HAP-1 (cell line): Measurements from ENCODE around the gene TLCD1.

Experiments
- DNase-seq, 2 experiments: peaks; one replicate each; pipeline ENCODE4 v3.0.0-alpha.2; 2016 to 2020; ENCODE audit warnings: low spot score in 2 of 2
- H3K27me3 ChIP-seq: fragments of 250-450 bp; sonication (Bioruptor Pico); 2 replicates; pipeline ENCODE4 v1.5.1; 2020; ENCODE audit warnings: low read depth, mild to moderate bottlenecking, moderate library complexity
- H3K36me3 ChIP-seq: fragments of 250-450 bp; sonication (Bioruptor Pico); replicated peaks from 2 replicates; pipeline ENCODE4 v1.5.1; 2020; ENCODE audit warnings: mild to moderate bottlenecking
- H3K4me1 ChIP-seq: fragments of 250-450 bp; sonication (Bioruptor Pico); 2 replicates; pipeline ENCODE4 v1.5.1; 2020; ENCODE audit warnings: mild to moderate bottlenecking
- H3K4me3 ChIP-seq: fragments of 250-450 bp; sonication (Bioruptor Pico); 2 replicates; pipeline ENCODE4 v1.5.1; 2020; ENCODE audit warnings: mild to moderate bottlenecking, moderate library complexity
- H3K9me3 ChIP-seq: fragments of 250-450 bp; sonication (Bioruptor Pico); 2 replicates; pipeline ENCODE4 v1.5.1; 2020; ENCODE audit warnings: mild to moderate bottlenecking, moderate library complexity
- in situ Hi-C: fragments of 300-500 bp; cut with MboI; formaldehyde crosslinking; loops from 3 replicates; pipeline ENCODE4 v1.14.3; 2020; ENCODE audit warnings: low sequenced_read_pairs, inconsistent platforms, mixed read lengths

TLCD1 gene

DNA sequence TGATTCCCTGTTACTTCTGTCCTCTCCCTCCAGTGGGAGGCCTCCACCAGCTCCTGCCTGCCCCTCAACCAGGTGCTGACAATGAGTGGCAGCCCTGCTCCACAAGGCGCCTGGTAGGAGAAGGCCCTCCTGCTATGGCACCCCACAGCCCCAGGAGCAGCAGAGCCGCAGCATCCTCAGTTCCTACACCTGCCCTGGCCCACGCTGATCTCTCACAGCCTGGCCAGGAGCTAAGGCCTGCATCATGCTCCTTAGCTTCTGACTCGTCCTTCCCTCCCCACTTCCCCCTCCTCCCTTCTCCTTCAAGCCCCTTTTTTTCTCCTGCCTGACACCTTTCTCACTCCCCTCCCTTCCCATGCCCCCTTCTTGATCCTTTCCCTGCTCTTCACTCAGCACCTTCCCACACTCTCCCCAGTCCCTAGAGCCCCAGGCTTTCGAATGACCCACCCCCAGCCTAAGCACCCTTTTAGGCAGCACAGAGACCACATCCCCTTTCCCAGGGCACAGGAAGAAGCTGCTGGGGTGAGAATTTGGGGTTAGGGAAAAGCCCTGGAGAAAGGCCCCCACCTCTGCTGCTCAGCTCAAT, 20.9 kb downstream of the TLCD1 start:
- H3K27me3 ChIP-seq, result no peaks in the 10 kb centered on the region
- peaks cover 37% of the 10 kb centered on the region for H3K36me3 ChIP-seq
- H3K4me3 ChIP-seq, result no peak overlapping the region
- in situ Hi-C loops, result no loop called here
- DNase-seq, result no peak
- no peaks in the 10 kb centered on the region; the same call in 1 of the 2 replicates for H3K9me3 ChIP-seq
- peaks cover 7% of the 10 kb centered on the region for H3K4me1 ChIP-seq

DNA sequence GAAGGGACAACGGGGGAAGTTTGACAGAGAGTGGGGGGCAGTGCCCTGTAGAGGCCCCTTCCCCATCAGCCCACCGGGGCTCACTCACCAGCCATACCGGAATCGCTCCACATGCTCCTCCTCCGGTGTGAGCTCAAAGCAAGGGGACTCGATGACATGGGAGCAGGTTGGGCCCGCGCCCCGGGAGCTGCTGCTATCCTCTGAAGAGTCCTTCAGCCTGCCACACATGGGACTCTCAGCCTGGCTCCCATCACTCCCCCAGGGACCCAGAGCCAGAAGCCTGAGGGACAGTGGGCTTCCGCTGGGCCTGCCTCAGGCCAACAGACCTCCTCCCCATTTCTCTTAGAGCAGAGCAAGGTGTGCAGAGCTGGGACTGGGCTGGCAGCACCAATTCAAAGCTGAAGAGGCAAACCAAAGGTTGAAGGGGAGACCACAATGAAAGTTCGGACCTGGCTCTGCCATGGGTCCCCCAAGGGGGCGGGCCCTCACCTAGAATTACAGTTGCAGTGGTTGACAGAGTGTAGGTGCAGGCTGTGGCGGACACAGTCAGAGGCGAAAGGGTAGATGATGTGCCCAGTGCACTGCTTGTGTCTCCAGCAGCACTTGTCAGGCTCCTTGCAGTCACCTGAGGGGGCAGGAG, 21.7 kb downstream of the TLCD1 start:
- H3K27me3 ChIP-seq, result no peaks in the 10 kb centered on the region
- DNase-seq, result no peak
- H3K4me1 ChIP-seq, result no peaks in the 10 kb centered on the region
- in situ Hi-C loops, result no loop called here
- H3K36me3 ChIP-seq, result peaks cover 46% of the 10 kb centered on the region
- no peak overlapping the region for H3K4me3 ChIP-seq
- no peaks in the 10 kb centered on the region; the same call in 1 of the 2 replicates for H3K9me3 ChIP-seq

DNA sequence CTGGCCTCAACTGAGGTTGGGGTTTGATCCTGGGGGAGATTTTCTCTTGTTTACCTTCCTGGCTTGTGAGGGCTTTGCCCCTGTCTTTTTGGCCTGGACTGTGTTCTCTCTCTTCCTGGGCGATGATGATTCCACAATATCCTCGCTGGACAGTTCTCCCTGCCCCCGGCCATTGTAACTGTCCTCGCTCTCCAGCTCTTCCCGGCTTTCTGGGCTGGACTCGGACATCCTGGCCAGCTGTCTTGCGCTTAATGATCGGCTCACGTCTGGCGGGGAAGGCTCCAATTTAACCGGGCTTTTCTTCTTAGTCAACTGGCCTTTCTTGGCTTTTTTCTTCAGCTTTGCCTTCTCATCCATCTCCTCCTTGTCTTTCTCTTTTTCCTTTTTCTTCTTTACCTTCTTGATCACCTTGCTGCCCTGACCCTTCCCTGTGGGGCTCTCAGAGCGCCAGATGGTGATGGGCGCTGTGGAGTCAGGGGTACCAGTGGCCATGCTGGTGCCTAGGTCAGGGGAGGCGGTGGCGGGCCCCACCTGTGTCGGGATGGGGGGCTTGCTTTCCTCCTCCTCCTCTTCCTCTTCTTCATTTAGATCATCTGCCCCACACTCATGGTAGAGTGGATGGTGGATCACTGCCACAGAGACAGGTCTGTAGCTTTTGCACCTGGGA, 22.3 kb downstream of the TLCD1 start:
- Histone ChIP-seq H3K27me3 (no peaks in the 10 kb centered on the region), H3K9me3 (no peaks in the 10 kb centered on the region; the same call in 1 of the 2 replicates), H3K36me3 (peaks cover 52% of the 10 kb centered on the region), H3K4me3 (no peak overlapping the region), H3K4me1 (no peaks in the 10 kb centered on the region)
- DNase-seq, result no peak
- in situ Hi-C loops, result no loop called here

DNA sequence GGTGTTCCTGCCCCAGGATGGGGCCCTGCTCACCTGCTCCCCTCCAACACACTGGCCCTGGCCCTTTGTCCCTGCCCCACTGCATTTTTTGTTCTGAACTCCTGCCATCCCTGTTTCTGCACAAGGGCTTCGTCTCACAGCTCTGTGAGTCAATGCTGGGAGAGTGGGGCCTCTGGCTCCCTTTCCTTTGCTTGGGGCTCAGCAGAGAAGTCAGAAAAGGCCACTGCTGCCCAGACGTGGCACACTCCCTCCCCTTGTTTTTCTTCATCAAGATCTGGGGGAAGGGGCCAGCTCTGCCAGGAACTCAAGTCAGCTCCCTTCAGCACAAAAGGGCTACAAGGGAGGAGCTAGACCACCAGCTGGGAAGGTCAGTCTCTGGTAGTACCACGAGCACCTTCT, 23.3 kb downstream of the TLCD1 start:
- DNase-seq, result no peak
- peaks cover 62% of the 10 kb centered on the region for H3K36me3 ChIP-seq
- H3K4me3 ChIP-seq, result no peak overlapping the region
- H3K9me3 ChIP-seq, result no peaks in the 10 kb centered on the region
- in situ Hi-C loops, result no loop called here
- H3K27me3 ChIP-seq, result no peaks in the 10 kb centered on the region
- no peaks in the 10 kb centered on the region for H3K4me1 ChIP-seq

DNA sequence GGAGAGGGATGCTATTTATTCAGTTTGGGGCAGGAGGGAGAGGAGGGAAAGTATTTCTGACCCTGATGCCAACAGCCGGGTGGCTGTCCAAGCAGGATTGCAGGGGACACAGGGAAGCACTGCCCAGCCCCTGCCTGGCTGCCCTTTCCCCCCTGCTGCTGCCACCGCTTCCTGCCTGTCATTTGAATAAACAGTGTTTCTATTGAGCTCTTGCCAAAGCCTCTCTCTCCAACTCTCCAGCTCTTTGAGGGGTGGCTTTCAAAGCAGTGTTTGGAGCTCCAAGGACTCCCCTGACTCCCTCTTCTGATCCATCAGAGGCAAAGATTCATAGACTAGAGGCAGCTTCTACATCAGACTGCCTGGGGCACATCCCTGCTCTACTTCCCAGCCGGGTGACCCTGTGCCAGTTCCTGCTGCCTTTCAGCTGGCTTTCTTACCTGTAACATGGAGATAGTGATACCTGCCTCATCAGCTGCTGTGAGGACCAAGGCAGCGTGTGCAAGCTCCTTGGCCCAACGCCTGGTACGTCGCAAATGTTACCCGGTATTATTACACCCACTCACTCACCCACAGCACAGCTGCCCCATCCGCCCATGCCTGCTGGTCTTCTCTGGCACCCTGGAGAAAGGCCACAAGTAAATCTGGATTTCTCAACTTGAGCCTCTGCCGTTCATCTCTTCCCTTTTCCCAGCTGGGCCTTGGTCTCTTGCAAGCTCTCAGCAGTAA, 23.8 kb downstream of the TLCD1 start:
- Histone ChIP-seq H3K36me3 (peaks cover 67% of the 10 kb centered on the region), H3K27me3 (no peaks in the 10 kb centered on the region), H3K4me1 (no peaks in the 10 kb centered on the region), H3K4me3 (no peak overlapping the region), H3K9me3 (no peaks in the 10 kb centered on the region)
- DNase-seq, result no peak
- in situ Hi-C loops, result no loop called here

DNA sequence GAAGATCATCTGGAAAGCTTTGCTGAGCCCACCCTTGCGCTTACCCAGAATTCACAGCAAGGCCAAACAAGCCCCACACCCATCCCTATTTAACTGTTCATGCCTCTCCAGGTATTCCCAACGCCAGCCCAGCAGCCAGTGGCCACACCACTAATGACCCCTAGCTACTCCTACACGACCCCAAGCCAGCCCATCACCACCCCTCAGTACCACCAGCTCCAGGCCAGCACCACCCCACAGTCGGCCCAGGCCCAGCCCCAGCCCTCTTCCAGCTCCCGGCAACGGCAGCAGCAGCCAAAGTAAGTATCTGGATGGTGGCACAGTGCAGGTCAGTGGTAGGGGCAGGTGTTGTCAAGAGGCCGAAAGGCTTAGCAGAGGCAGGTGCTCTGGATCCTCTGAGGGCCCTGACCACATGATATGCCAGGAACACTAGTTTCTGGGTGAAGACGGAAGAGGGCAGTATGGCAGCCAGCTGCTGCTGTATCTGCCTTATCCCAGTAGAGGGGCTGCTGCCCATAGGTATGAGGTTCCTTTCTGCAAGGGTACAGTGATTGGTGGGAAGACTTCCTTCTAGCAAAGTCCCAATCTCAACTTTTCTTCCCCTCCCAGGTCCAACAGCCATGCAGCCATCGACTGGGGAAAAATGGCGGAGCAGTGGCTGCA, 25.1 kb downstream of the TLCD1 start:
- Histone ChIP-seq H3K36me3 (peaks cover 76% of the 10 kb centered on the region), H3K4me1 (no peaks in the 10 kb centered on the region), H3K4me3 (no peak overlapping the region), H3K9me3 (no peaks in the 10 kb centered on the region), H3K27me3 (no peaks in the 10 kb centered on the region)
- in situ Hi-C loops, result no loop called here
- no peak for DNase-seq

DNA sequence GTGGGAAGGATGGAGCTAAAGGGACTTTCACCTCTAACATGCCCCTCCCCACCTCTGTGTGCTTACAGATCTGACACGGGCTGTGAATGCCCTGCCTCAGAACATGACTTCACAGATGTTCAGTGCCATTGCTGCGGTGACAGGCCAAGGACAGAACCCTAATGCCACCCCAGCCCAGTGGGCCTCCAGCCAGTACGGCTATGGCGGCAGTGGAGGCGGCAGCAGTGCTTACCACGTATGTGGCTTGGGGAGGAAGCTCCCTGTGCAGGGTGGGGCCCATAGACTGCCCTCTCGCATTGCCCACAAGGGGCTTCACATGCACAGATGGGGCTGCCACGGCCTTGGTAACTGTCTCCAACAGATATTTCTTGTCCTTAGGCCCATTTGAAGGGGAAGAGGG, 25.8 kb downstream of the TLCD1 start:
- no peak overlapping the region for H3K4me3 ChIP-seq
- H3K4me1 ChIP-seq, result no peaks in the 10 kb centered on the region
- peaks cover 82% of the 10 kb centered on the region for H3K36me3 ChIP-seq
- no peak for DNase-seq
- no peaks in the 10 kb centered on the region for H3K27me3 ChIP-seq
- in situ Hi-C loops, result no loop called here
- H3K9me3 ChIP-seq, result no peaks in the 10 kb centered on the region

DNA sequence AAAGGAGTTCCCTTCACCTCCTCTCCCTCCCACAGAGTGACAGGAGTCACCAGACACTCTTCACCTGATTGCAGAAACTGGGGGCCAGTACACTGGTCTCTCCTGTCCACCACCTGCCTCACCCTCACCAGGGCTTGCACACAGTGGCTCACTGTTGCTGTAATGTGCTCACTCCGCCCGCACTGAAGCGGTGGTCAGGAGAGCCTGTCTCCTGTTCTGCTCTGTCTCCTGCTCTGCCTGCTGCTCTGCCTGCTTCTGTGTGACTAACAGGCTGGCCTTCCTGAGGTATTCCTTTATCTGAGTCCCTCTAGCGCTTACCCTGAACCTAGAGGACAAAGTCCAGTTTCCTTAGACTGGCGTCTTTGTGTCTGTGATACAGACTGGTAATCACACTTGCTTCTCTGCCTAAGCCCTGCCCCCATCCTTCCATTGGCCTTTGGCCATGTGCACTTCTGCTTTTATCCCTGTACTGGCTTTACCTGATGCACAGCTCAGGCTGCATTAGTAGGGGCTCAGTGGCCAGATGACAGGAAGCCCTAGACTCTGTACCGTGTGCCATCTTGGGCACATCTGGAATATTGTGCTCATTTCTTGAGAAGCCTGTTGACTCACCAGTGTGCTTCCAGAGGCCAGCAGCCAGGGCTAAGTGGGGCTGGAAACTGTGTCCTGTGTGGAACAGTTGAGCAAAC, 27.6 kb downstream of the TLCD1 start:
- in situ Hi-C loops, result no loop called here
- H3K27me3 ChIP-seq, result no peaks in the 10 kb centered on the region
- DNase-seq, result no peak

DNA sequence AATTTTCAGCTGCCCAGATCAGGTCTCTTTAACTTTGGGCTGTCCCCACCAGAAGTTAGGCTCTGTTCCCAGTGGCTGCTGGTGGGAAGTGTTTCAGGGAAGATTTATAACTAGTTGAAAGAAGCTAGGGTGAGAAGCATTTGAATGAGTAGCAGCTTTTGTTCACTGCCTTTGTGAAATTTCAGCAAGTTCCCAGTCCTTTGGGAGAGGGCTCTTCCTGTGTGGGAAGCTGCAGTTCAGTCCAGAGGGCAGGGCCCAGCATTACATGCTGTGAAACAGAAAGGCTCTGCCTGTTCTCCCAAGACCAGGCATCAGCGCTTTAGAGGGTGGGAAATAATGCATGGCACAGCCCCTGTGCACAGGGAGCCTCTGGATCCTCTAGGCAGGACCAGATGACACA, 32.2 kb downstream of the TLCD1 start:
- in situ Hi-C loops, result no loop called here
- Histone ChIP-seq H3K4me3 (no peak overlapping the region), H3K4me1 (no peaks in the 10 kb centered on the region), H3K27me3 (no peaks in the 10 kb centered on the region), H3K9me3 (no peaks in the 10 kb centered on the region), H3K36me3 (peaks cover 81% of the 10 kb centered on the region)
- DNase-seq, result no peak

More for the DNA sequence above, 27.6 kb downstream of the TLCD1 start:
- Histone ChIP-seq H3K4me3 (no peak overlapping the region), H3K4me1 (no peaks in the 10 kb centered on the region), H3K36me3 (peaks cover 94% of the 10 kb centered on the region), H3K9me3 (no peaks in the 10 kb centered on the region)

DNA sequence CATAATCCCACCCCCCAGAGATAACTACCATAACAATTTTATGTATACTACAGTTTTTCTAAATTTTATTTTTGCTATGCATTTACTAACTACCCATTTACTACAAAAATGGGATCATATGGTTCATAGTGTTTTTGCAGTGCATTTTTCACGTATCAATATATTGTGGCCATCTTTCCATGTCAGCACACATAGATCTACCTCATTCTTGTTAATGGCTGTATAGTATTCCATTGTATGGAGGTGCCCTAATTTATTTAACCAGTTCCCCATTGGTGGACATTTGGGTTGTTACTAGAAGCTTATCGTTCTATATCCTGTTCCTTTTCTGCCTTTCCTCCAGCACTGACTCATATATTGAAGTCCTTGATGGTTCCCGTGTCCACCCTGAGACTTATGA, 37.0 kb downstream of the TLCD1 start:
- Histone ChIP-seq H3K4me3 (no peak overlapping the region), H3K4me1 (no peaks in the 10 kb centered on the region), H3K36me3 (peaks cover 86% of the 10 kb centered on the region), H3K9me3 (no peaks in the 10 kb centered on the region), H3K27me3 (no peaks in the 10 kb centered on the region)
- in situ Hi-C loops, result no loop called here
- DNase-seq, result no peak

DNA sequence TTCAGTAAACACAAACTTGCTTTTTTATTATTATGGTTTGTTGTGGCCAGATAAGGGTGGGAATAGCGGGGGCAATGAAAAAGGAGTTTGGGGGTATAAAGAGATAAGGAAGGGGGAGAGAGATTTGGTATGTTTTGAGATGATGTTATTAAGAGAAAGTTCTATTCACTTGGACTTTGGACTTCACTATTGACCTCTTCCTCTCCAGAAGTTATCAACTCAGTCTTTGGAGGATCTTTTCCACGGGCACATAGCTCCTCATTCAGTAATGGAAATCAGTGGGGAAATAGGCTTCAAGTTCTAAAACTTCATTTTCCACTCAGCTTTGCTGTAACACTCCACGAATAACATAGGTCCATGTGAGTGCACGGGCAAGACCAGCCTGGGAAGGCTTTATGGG, 37.6 kb downstream of the TLCD1 start:
- Histone ChIP-seq H3K4me3 (no peak overlapping the region), H3K9me3 (no peaks in the 10 kb centered on the region), H3K36me3 (peaks cover 84% of the 10 kb centered on the region), H3K4me1 (no peaks in the 10 kb centered on the region), H3K27me3 (no peaks in the 10 kb centered on the region)
- in situ Hi-C loops, result no loop called here
- no peak for DNase-seq

DNA sequence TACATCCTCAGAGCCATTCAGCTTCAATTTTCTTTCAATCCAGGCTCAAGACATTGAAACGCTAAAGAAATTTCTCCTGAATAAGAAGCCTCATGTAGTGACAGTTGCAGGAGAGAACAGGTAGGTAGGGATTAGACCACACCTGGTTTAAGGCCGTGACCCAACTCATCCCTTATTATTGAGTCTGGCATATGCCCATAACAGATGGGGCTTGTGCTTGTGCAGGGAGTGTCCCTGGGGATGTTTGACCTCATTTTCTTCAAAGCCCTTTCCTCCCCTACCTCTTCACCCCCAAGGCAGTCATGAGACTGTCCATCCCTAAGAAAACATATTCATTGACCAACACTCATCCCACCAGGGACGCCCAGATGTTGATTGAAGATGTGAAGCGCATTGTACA, 39.7 kb downstream of the TLCD1 start:
- in situ Hi-C loops, result no loop called here
- Histone ChIP-seq H3K4me1 (no peaks in the 10 kb centered on the region), H3K9me3 (no peaks in the 10 kb centered on the region), H3K27me3 (no peaks in the 10 kb centered on the region), H3K4me3 (no peak overlapping the region), H3K36me3 (peaks cover 97% of the 10 kb centered on the region)
- DNase-seq, result no peak

DNA sequence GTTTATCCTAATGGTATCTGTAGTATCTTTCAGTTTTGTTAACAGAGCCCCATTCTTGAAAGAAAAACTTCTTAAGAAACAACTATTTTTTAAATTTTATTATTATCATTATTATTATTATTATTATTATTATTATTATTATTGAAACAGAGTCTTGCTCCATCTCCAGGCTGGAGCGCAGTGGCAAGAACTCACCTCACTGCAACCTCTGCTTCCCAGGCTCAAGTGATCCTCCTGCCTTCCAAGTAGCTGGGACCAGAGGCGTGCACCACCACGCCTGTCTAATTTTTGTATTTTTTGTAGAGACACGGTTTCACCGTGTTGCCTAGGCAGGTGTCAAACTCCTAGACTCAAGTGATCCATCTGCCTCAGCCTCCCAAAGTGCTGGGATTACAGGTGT, 40.7 kb downstream of the TLCD1 start:
- H3K27me3 ChIP-seq, result no peaks in the 10 kb centered on the region
- H3K36me3 ChIP-seq, result peaks cover 97% of the 10 kb centered on the region
- no peak overlapping the region for H3K4me3 ChIP-seq
- DNase-seq, result no peak
- no peaks in the 10 kb centered on the region for H3K4me1 ChIP-seq
- in situ Hi-C loops, result no loop called here
- H3K9me3 ChIP-seq, result no peaks in the 10 kb centered on the region
